ENCODE measurements around the gene TP53I11.

GRCh38 chr11:44990665-44991064, 40.0 kb upstream of the TP53I11 start:
- TF ChIP-seq BACH2 (CRISPR knock-in tag; IDR thresholded peaks at IDR 0.05; ENCODE audit: borderline replicate concordance): no peak
- TF ChIP-seq CSRNP3 (CRISPR knock-in tag; IDR thresholded peaks at IDR 0.05): no peak
